Measurements from ENCODE around the gene CCDC179.

The CCDC179 gene

GRCh38 chr11:22802861-22803260, 57.4 kb downstream of the CCDC179 start:
- TF ChIP-seq, protein P1, sequence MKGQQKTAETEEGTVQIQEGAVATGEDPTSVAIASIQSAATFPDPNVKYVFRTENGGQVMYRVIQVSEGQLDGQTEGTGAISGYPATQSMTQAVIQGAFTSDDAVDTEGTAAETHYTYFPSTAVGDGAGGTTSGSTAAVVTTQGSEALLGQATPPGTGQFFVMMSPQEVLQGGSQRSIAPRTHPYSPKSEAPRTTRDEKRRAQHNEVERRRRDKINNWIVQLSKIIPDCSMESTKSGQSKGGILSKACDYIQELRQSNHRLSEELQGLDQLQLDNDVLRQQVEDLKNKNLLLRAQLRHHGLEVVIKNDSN (IDR thresholded peaks at IDR 0.05): no peak

- TF ChIP-seq EGR1 (IDR thresholded peaks at IDR 0.05) (no peak), CREB1 (IDR thresholded peaks at IDR 0.05; ENCODE audit: low read depth) (no peak)
These were observed 59.8 kb downstream of the CCDC179 start for GRCh38 chr11:22800482-22800881.

GRCh38 chr11:22798901-22799300, 61.4 kb downstream of the CCDC179 start:
- TF ChIP-seq, protein P2, sequence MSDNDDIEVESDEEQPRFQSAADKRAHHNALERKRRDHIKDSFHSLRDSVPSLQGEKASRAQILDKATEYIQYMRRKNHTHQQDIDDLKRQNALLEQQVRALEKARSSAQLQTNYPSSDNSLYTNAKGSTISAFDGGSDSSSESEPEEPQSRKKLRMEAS (IDR thresholded peaks at IDR 0.05): no peak
- TF ChIP-seq CREB1 (IDR thresholded peaks at IDR 0.05; ENCODE audit: low read depth) (no peak), EGR1 (IDR thresholded peaks at IDR 0.05) (no peak), REST (IDR thresholded peaks at IDR 0.05; ENCODE audit: low read depth) (no peak), EP300 (IDR thresholded peaks at IDR 0.05; ENCODE audit: borderline replicate concordance) (no peak), YY1 (IDR thresholded peaks at IDR 0.05; ENCODE audit: low read depth) (no peak), TAF1 (IDR thresholded peaks at IDR 0.05; ENCODE audit: low read depth) (no peak), NFIC (IDR thresholded peaks at IDR 0.05) (no peak), ZBTB7A (IDR thresholded peaks at IDR 0.05; ENCODE audit: low read depth) (no peak)
- TF ChIP-seq, protein P1 (IDR thresholded peaks at IDR 0.05): no peak

GRCh38 chr11:22797047-22797446, 63.2 kb downstream of the CCDC179 start:
- TF ChIP-seq TEAD4 (IDR thresholded peaks at IDR 0.05): no peak
- no peak for TF ChIP-seq TCF12 (IDR thresholded peaks at IDR 0.05; ENCODE audit: low read depth)
- TF ChIP-seq FOXM1 (IDR thresholded peaks at IDR 0.05; ENCODE audit: borderline replicate concordance, low read depth): no peak
- no peak for TF ChIP-seq TAF1 (IDR thresholded peaks at IDR 0.05; ENCODE audit: low read depth)
- no peak for TF ChIP-seq CEBPB (IDR thresholded peaks at IDR 0.05)
- TF ChIP-seq NFIC (IDR thresholded peaks at IDR 0.05): no peak
- TF ChIP-seq REST (IDR thresholded peaks at IDR 0.05; ENCODE audit: low read depth): no peak
- TF ChIP-seq, protein P1 (IDR thresholded peaks at IDR 0.05): no peak
- TF ChIP-seq YY1 (IDR thresholded peaks at IDR 0.05; ENCODE audit: low read depth): no peak
- no peak for TF ChIP-seq RAD21 (IDR thresholded peaks at IDR 0.05; ENCODE audit: low read depth)
- no peak for TF ChIP-seq EP300 (IDR thresholded peaks at IDR 0.05; ENCODE audit: borderline replicate concordance)
- no peak for TF ChIP-seq EGR1 (IDR thresholded peaks at IDR 0.05)
- TF ChIP-seq ZBTB7A (IDR thresholded peaks at IDR 0.05; ENCODE audit: low read depth): no peak
- TF ChIP-seq, protein P2 (IDR thresholded peaks at IDR 0.05): no peak
- TF ChIP-seq CREB1 (IDR thresholded peaks at IDR 0.05; ENCODE audit: low read depth): no peak

Measured in Ishikawa (cell line).